ENCODE results near the gene TCN2.

- no peak for TF ChIP-seq CTCF (IDR thresholded peaks at IDR 0.05; ENCODE audit: insufficient read depth, low read length)
- TF ChIP-seq POLR2AphosphoS5 (IDR thresholded peaks at IDR 0.05; ENCODE audit: low read depth) = no peak
- no peak for TF ChIP-seq REST (IDR thresholded peaks at IDR 0.05; ENCODE audit: insufficient replicate concordance, low read depth)
- no peak for TF ChIP-seq SPI1 (IDR thresholded peaks at IDR 0.05; ENCODE audit: borderline replicate concordance, low read depth)
- TF ChIP-seq GABPA (IDR thresholded peaks at IDR 0.05; ENCODE audit: low read depth) = no peak
Observed at GRCh38 chr22:30640839-30641430, 34.0 kb downstream of the TCN2 start.
